Spinal cord (tissue), 10 donors: ENCODE data around the gene DNAJB14. TPM values are rescaled to one million over a fixed set of nuclear protein-coding genes. Genes with fewer than 3 reads are reported as not detected.

Experiments
- DNase-seq, 6 donors: peaks; one replicate each; pipeline versions ENCODE4 v3.0.0 to v3.0.0-alpha.2; 2013 to 2015; ENCODE audit warnings: low spot score in 6 of 6, low read depth in 4 of 6
- H3K27ac ChIP-seq: one replicate; pipeline ENCODE4 v1.5.1; 2013; ENCODE audit warnings: low read depth, low read length, control low read depth
- H3K27me3 ChIP-seq: one replicate; pipeline ENCODE4 v1.6.1; 2013; ENCODE audit warnings: low read length; ENCODE audit not compliant: control insufficient read depth, insufficient read depth
- H3K36me3 ChIP-seq: one replicate; pipeline ENCODE4 v1.6.1; 2013; ENCODE audit warnings: low read length; ENCODE audit not compliant: control insufficient read depth, insufficient read depth
- H3K4me1 ChIP-seq: one replicate; pipeline ENCODE4 v1.6.1; 2013; ENCODE audit warnings: low read length; ENCODE audit not compliant: control insufficient read depth, insufficient read depth
- H3K4me3 ChIP-seq: one replicate; pipeline ENCODE4 v1.5.1; 2013; ENCODE audit warnings: low read depth, low read length, control low read depth
- H3K9me3 ChIP-seq: one replicate; pipeline ENCODE4 v1.6.1; 2013; ENCODE audit warnings: low read length; ENCODE audit not compliant: control insufficient read depth, insufficient read depth
- WGBS: methylation state at CpG from one replicate; pipeline ENCODE4 v1.1.5; 2013; ENCODE audit warnings: missing lambda C conversion rate; ENCODE audit not compliant: insufficient coverage; 5-methylcytosine and 5-hydroxymethylcytosine counted together
- polyA plus RNA-seq, 2 donors: library from polyadenylated mRNA; unstranded; fragments of 120-200 nt; gene quantifications; one replicate each; pipeline ENCODE4 v1.2.1, GENCODE V29; 2013; ENCODE audit not compliant: insufficient read length in 2 of 2
- total RNA-seq, 2 donors: library from RNA; depleted of rRNA in 1 of 2; stranded (reverse); fragments of 120-200 nt in 1 of 2; fragments of >200 nt in 1 of 2; gene quantifications; one replicate each; pipeline versions ENCODE4 v1.2.3 to v1.2.4, GENCODE V29; 2013 to 2014
- donor health status: healthy.

DNAJB14 gene
- total and polyA plus RNA-seq, 4 donors, result 20.2 to 87.7 (median 27.5) TPM

DNA sequence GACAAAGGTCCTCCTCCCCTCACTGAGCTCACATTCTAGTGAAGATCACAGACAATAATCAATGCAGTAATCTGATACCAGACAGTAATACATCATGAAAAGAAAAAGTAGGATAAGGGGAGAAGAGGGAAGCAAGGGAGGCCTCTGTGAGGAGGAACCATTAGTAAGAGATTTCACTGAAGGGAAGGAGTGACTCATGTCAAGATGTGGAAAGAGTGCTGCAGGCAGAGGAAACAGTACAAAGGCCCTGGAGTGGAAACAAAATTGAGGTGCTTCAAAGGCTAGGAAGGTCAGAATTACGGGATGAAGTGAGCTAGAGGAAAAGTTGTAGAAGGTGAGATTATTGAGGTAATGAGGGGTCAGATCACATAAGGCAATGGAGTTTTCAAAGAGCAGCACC is 90.3 kb downstream of the DNAJB14 start:
- Histone ChIP-seq H3K4me1 (no peaks in the 10 kb centered on the region), H3K9me3 (no peaks in the 10 kb centered on the region), H3K27me3 (no peaks in the 10 kb centered on the region), H3K4me3 (no peak overlapping the region), H3K36me3 (no peaks in the 10 kb centered on the region), H3K27ac (no peak overlapping the region)
- WGBS, result 85% methylated on average over 1 of the region's 1 CpG
- DNase-seq, result no peak

GRCh38 chr4:99855678-99856077 is 90.7 kb downstream of the DNAJB14 start:
- no peaks in the 10 kb centered on the region for H3K27me3 ChIP-seq
- H3K27ac ChIP-seq, result no peak overlapping the region
- H3K36me3 ChIP-seq, result no peaks in the 10 kb centered on the region
- H3K4me1 ChIP-seq, result no peaks in the 10 kb centered on the region
- H3K9me3 ChIP-seq, result no peaks in the 10 kb centered on the region
- WGBS, result no CpG with 5 or more reads among the region's 1 CpG
- H3K4me3 ChIP-seq, result no peak overlapping the region
- no peak for DNase-seq

GRCh38 chr4:99853999-99854398 is 92.4 kb downstream of the DNAJB14 start:
- DNase-seq, result no peak
- WGBS, result no CpG with 5 or more reads among the region's 1 CpG
- H3K27me3 ChIP-seq, result no peaks in the 10 kb centered on the region

GRCh38 chr4:99853190-99853589 is 93.2 kb downstream of the DNAJB14 start:
- no peak for DNase-seq
- Histone ChIP-seq H3K9me3 (no peaks in the 10 kb centered on the region), H3K36me3 (no peaks in the 10 kb centered on the region), H3K4me3 (no peak overlapping the region), H3K27ac (no peak overlapping the region), H3K4me1 (no peaks in the 10 kb centered on the region), H3K27me3 (no peaks in the 10 kb centered on the region)
- 100% methylated on average over 1 of the region's 3 CpGs for WGBS

More at GRCh38 chr4:99853999-99854398, 92.4 kb downstream of the DNAJB14 start:
- Histone ChIP-seq H3K36me3 (no peaks in the 10 kb centered on the region), H3K9me3 (no peaks in the 10 kb centered on the region), H3K4me1 (no peaks in the 10 kb centered on the region), H3K4me3 (no peak overlapping the region), H3K27ac (no peak overlapping the region)

GRCh38 chr4:99852199-99852749 is 94.1 kb downstream of the DNAJB14 start:
- WGBS, result no CpG with 5 or more reads among the region's 3 CpGs
- Histone ChIP-seq H3K27ac (no peak overlapping the region), H3K4me3 (no peak overlapping the region), H3K27me3 (no peaks in the 10 kb centered on the region), H3K4me1 (no peaks in the 10 kb centered on the region), H3K36me3 (no peaks in the 10 kb centered on the region), H3K9me3 (no peaks in the 10 kb centered on the region)
- DNase-seq, result no peak

- no peaks in the 10 kb centered on the region for H3K27me3 ChIP-seq
- no peak for DNase-seq
Measured at GRCh38 chr4:99848591-99849001, 97.8 kb downstream of the DNAJB14 start.

GRCh38 chr4:99847362-99847976 is 98.9 kb downstream of the DNAJB14 start:
- H3K36me3 ChIP-seq, result no peaks in the 10 kb centered on the region
- H3K27me3 ChIP-seq, result no peaks in the 10 kb centered on the region
- H3K4me3 ChIP-seq, result no peak overlapping the region
- DNase-seq, result no peak
- 92% methylated on average over 5 of the region's 10 CpGs for WGBS
- H3K4me1 ChIP-seq, result no peaks in the 10 kb centered on the region
- no peak overlapping the region for H3K27ac ChIP-seq
- H3K9me3 ChIP-seq, result no peaks in the 10 kb centered on the region

More at GRCh38 chr4:99848591-99849001, 97.8 kb downstream of the DNAJB14 start:
- Histone ChIP-seq H3K4me3 (no peak overlapping the region), H3K36me3 (no peaks in the 10 kb centered on the region), H3K27ac (no peak overlapping the region), H3K4me1 (no peaks in the 10 kb centered on the region), H3K9me3 (no peaks in the 10 kb centered on the region)
- 94% methylated on average over 2 of the region's 4 CpGs for WGBS

GRCh38 chr4:99846891-99847290 is 99.5 kb downstream of the DNAJB14 start:
- no peak overlapping the region for H3K4me3 ChIP-seq
- no peaks in the 10 kb centered on the region for H3K27me3 ChIP-seq
- no peaks in the 10 kb centered on the region for H3K9me3 ChIP-seq
- no peak overlapping the region for H3K27ac ChIP-seq
- WGBS, result no CpG with 5 or more reads among the region's 1 CpG
- no peak for DNase-seq
- no peaks in the 10 kb centered on the region for H3K4me1 ChIP-seq
- no peaks in the 10 kb centered on the region for H3K36me3 ChIP-seq
